Measurements from ENCODE around the gene COL25A1.

The COL25A1 gene

GRCh38 chr4:109186458-109186945 is 116.0 kb downstream of the COL25A1 start:
- TF ChIP-seq CTCF (conservative IDR thresholded peaks at IDR 0.05; ENCODE audit: low read depth, low read length) = no peak
- H3K4me3 ChIP-seq (ENCODE audit: low read length) = no peak overlapping the region
- no peak for DNase-seq (ENCODE audit: low read depth)

- no peak for TF ChIP-seq CTCF (conservative IDR thresholded peaks at IDR 0.05; ENCODE audit: low read depth, low read length)
- no peak overlapping the region for H3K4me3 ChIP-seq (ENCODE audit: low read length)
- no peak for DNase-seq (ENCODE audit: low read depth)
Observed at GRCh38 chr4:109185951-109186350, 116.5 kb downstream of the COL25A1 start.

GRCh38 chr4:109185548-109185947 is 116.9 kb downstream of the COL25A1 start:
- TF ChIP-seq CTCF (conservative IDR thresholded peaks at IDR 0.05; ENCODE audit: low read depth, low read length) = no peak
- DNase-seq (ENCODE audit: low read depth) = no peak
- no peak overlapping the region for H3K4me3 ChIP-seq (ENCODE audit: low read length)

GRCh38 chr4:109184491-109184961 is 117.9 kb downstream of the COL25A1 start:
- no peak for DNase-seq (ENCODE audit: low read depth)
- no peak for TF ChIP-seq CTCF (conservative IDR thresholded peaks at IDR 0.05; ENCODE audit: low read depth, low read length)
- no peak overlapping the region for H3K4me3 ChIP-seq (ENCODE audit: low read length)

- no peak overlapping the region for H3K4me3 ChIP-seq (ENCODE audit: low read length)
- no peak for DNase-seq (ENCODE audit: low read depth)
- TF ChIP-seq CTCF (conservative IDR thresholded peaks at IDR 0.05; ENCODE audit: low read depth, low read length) = no peak
Observed at GRCh38 chr4:109183931-109184490, 118.4 kb downstream of the COL25A1 start.

- no peak for DNase-seq (ENCODE audit: low read depth)
- no peak for TF ChIP-seq CTCF (conservative IDR thresholded peaks at IDR 0.05; ENCODE audit: low read depth, low read length)
- H3K4me3 ChIP-seq (ENCODE audit: low read length) = no peak overlapping the region
Observed at GRCh38 chr4:109182696-109183095, 119.8 kb downstream of the COL25A1 start.

GRCh38 chr4:109179061-109179460 is 123.4 kb downstream of the COL25A1 start:
- DNase-seq (ENCODE audit: low read depth) = no peak
- no peak overlapping the region for H3K4me3 ChIP-seq (ENCODE audit: low read length)
- no peak for TF ChIP-seq CTCF (conservative IDR thresholded peaks at IDR 0.05; ENCODE audit: low read depth, low read length)
